ENCODE data around the gene G3BP1.

GRCh38 chr5:151724360-151724759 lies 47.4 kb upstream of the G3BP1 start:
- TF ChIP-seq CTCF (IDR thresholded peaks at IDR 0.05): no peak
- TF ChIP-seq POLR2A (IDR thresholded peaks at IDR 0.05): no peak
